ENCODE results near the gene TXLNB.
A peak's percentile ranks its signal among the peaks of the same experiment; 100 is the strongest.
"Not testable (repeated sequence)": the region's sequence is repeated elsewhere in the genome, so short reads cannot be mapped to it uniquely, and the experiment has no call there.

Gene TXLNB

DNA sequence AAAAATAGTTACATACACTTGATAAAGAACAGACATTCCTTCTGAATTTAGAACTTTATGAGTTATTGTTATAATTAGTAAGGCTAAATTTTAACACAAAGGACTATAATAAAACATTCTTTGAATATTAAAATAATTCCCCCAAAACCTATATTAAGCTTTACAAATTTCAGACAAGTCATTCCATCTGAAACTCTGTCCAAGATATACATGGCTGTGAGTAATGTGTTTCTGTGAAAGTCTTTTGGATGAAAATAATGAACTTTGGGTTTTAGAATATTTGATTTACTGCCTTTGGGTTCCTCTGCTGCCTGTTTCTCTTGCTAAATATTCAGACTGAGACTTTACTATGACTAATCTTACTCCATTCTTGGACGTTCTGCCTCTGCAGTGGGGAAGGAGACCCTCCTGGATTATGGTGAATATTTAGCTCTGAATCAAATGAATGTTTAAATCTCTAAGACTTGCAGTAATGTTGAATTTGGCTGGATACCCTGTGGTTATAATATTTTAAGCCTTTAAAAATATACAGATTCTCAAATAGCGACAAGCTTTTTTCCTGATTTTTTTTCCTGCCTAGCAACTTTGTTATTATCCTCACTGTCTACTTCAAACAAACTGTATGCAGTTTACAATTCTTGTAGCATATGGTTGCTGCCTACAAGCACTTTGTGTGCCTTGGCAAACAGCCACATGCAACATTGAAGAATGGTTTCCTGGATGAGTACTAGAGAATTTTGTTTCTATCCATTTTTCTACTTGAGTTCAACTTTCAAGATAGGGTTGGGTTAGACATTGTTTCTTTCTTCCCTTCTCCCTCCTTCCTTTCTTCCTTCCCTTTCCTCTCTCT is 51.4 kb downstream of the TXLNB start:
- DNase-seq (ENCODE audit: low read depth in 4 of 4, low spot score in 1 of 4) = no peak

- no peak for DNase-seq (ENCODE audit: low read depth in 4 of 4, low spot score in 1 of 4)
Measured at GRCh38 chr6:139239064-139239463, 52.7 kb downstream of the TXLNB start.

DNA sequence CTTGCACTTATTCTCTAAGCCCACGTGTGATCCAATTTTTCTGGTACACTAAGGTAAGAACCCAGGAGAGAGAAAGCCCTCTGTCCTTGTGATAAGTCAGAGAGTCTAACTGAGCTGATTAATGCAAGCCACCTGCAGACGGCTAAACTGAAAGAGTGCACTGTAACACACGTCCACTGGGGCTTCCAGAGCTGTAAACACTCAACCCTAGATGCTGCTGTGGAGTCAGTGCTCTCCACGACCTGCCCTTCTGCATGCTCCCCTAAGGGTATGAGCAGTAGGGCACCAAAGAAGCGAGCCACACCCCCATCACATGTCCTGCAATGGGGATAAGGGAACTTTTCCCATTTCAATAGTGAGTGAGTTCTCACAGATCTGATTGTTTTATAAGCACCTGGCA is 55.7 kb downstream of the TXLNB start:
- DNase-seq (ENCODE audit: low read depth in 4 of 4, low spot score in 1 of 4) = no peak

GRCh38 chr6:139235661-139236060 is 56.1 kb downstream of the TXLNB start:
- no peak for DNase-seq (ENCODE audit: low read depth in 4 of 4, low spot score in 1 of 4)

DNA sequence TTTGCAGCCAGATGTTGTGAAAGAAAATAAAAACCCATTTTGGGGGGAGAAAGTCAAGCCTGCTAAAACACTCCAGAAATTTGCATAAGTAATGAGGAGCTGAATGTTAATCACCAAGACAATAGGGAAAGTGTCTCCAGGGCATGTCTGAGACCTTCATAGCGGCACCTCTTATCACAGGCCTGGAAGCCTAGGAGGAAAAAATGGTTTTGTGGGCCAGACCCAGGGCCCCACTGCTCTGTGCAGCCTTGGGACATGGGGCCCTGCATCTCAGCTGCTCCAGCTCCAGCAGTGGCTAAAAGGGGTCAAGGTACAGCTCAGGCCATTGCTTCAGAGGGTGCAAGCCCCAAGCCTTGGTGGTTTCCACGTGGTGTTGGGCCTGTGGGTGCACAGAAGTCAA is 57.6 kb downstream of the TXLNB start:
- DNase-seq (ENCODE audit: low read depth in 4 of 4, low spot score in 1 of 4) = not testable (repeated sequence)

GRCh38 chr6:139231206-139231605 is 60.6 kb downstream of the TXLNB start:
- DNase-seq (ENCODE audit: low read depth in 4 of 4, low spot score in 1 of 4) = no peak

GRCh38 chr6:139230391-139230840 is 61.4 kb downstream of the TXLNB start:
- DNase-seq (ENCODE audit: low read depth in 4 of 4, low spot score in 1 of 4) = no peak

- DNase-seq (ENCODE audit: low read depth in 4 of 4, low spot score in 1 of 4) = not testable (repeated sequence)
Measured at GRCh38 chr6:139228387-139228786, 63.4 kb downstream of the TXLNB start.

DNA sequence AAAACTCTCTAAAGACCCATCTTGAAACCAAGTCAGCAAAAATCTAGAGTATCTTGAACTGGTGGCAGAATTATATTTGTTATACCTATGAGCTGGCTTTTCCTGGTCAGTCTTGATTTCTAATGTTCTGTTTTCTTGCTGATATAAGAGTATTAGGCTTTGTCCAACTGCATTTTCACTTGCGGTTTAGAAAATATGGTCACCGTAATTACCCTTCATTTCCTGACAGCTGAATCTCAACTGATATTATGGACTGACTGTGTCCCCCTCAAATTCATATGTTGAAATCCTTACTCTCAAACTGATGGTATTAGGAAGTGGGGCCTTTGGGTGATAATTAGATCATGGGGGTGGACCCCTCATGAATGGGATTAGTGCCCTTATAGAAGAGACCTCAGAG is 72.1 kb downstream of the TXLNB start:
- no peak for DNase-seq (ENCODE audit: low read depth in 4 of 4, low spot score in 1 of 4)

GRCh38 chr6:139219271-139219729 is 72.5 kb downstream of the TXLNB start:
- DNase-seq (ENCODE audit: low read depth in 4 of 4, low spot score in 1 of 4) = peak; percentile 31 to 56 (median 46)

- DNase-seq (ENCODE audit: low read depth in 4 of 4, low spot score in 1 of 4) = not testable (repeated sequence)
Measured at GRCh38 chr6:139212460-139212859, 79.3 kb downstream of the TXLNB start.

- not testable (repeated sequence) for DNase-seq (ENCODE audit: low read depth in 4 of 4, low spot score in 1 of 4)
Measured at GRCh38 chr6:139210766-139211165, 81.0 kb downstream of the TXLNB start.

DNA sequence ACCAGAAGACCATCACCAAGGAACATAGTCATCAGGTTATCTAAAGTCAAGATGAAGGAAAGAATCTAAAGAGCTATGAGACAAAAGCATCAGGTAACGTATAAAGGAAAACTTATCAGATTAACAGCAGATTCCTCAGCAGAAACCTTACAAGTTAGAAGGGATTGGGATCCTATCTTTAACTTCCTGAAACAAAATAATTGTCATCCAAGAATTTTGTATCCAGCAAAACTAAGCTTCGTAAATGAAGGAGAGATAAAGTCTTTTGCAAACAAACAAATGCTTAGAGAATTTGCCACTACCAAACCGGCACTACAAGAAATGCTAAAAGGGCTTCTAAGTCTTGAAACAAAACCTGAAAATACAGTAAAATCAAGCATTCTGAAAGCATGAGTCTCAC is 86.0 kb downstream of the TXLNB start:
- no peak for DNase-seq (ENCODE audit: low read depth in 4 of 4, low spot score in 1 of 4)

- no peak for DNase-seq (ENCODE audit: low read depth in 4 of 4, low spot score in 1 of 4)
Measured at GRCh38 chr6:139204978-139205377, 86.8 kb downstream of the TXLNB start.

- DNase-seq (ENCODE audit: low read depth in 4 of 4, low spot score in 1 of 4) = no peak
Measured at GRCh38 chr6:139201378-139201777, 90.4 kb downstream of the TXLNB start.

DNA sequence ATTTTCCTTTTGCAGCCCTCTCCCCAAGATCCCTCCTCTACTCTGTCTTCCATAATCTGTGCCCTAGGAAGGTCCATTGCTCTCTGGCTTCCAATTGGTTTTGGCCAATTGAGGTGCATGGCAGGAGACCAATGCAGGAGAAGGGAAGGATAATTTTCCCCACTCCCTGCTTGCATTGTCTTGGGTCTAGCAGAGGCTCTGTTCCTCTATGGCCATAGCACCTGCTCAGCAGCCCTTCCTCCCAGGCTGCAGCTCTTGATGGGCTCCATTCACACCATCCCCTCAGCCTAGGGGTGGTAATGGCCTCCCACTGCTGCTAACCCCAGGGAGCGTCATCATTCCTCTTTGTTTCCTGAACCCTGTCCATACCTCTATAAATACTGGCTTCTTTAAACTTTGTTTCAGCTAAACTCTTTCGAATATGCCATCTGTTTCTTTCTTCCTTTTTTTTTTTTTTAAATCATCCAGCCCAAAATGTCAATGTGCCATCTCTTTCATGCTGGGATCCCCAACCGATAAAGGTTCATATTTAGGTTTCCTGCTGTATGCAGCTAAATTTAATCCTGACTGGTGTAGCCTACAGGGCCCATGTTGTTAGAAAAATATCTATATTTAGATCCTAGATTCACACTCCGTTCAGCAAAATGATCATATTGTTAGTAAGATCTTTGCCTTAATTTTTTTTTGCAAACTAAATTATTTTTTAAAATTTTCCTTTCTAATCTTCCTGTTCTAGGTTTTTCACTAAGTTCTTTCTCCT is 93.1 kb downstream of the TXLNB start:
- DNase-seq (ENCODE audit: low read depth in 4 of 4, low spot score in 1 of 4) = no peak

DNA sequence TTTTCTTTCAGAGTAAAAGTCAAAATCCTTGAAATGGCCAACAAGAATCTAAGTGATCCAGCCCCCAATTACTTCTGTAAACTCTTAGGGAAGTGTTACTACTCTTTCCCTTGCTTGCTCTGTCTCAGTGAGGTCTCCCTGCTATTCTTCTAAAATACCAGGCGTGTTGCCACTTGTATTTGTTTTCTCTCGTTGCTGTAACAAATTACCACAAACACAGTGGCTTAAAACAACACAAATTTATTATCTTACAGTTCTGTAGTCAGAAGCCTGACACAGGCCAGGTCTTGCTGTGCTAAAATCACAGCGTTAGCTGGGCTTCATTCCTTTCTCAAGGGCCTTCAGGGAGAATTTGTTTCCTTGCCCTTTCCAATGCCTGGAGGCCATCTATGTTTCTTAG is 97.1 kb downstream of the TXLNB start:
- DNase-seq (ENCODE audit: low read depth in 4 of 4, low spot score in 1 of 4) = no peak

All from stimulated activated CD4-positive, alpha-beta T cell treated with anti-CD3 and anti-CD28 coated beads, Interleukin-1b, Interleukin-23, amount 100 ng/mL, for 24 hours (primary cell).